ENCODE results near the gene KCTD5.

GRCh38 chr16:2742323-2743006 lies 60.1 kb downstream of the KCTD5 start:
- no peak for TF ChIP-seq CTCF (optimal IDR thresholded peaks at IDR 0.05 in 1 of 3, IDR thresholded peaks at IDR 0.05 in 1 of 3, conservative IDR thresholded peaks at IDR 0.05 in 1 of 3; ENCODE audit: extremely low read depth in 1 of 3, insufficient read depth in 2 of 3, low read length in 3 of 3)
- TF ChIP-seq EZH2 (IDR thresholded peaks at IDR 0.05; ENCODE audit: low read length): no peak

Measured in keratinocyte (primary cell).